SHP77 treated with DMSO at 0.1 percent for 48 hours (cell line): ENCODE data around the gene FAM170B.

ENCODE experiments used
- DNase-seq: peaks from one replicate; lab custom pipeline; 2025; lab: John Stamatoyannopoulos, UW

FAM170B gene

GRCh38 chr10:49105076-49105475 is 28.7 kb downstream of the FAM170B start:
- no peak for DNase-seq

GRCh38 chr10:49104323-49104722 is 29.5 kb downstream of the FAM170B start:
- DNase-seq = no peak

DNA sequence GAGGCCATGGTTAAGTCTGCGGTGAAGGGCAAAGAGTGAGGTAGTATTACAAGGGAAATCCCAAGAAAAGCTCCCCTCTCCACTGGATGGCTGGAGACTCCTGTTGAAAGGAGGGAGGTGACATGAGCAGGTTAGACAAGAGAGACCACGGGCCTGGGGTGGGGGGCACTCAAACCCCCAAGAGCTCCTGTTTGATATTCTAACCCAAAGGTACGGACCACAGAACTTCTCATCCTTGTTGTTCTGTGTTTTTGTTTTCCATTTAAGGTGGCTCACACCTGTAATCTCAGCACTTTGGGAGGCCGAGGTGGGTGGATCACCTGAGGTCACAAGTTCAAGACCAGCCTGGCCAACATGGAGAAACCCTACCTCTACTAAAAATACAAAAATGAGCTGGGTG is 30.1 kb downstream of the FAM170B start:
- no peak for DNase-seq

GRCh38 chr10:49099046-49099445 is 34.8 kb downstream of the FAM170B start:
- DNase-seq = no peak

DNA sequence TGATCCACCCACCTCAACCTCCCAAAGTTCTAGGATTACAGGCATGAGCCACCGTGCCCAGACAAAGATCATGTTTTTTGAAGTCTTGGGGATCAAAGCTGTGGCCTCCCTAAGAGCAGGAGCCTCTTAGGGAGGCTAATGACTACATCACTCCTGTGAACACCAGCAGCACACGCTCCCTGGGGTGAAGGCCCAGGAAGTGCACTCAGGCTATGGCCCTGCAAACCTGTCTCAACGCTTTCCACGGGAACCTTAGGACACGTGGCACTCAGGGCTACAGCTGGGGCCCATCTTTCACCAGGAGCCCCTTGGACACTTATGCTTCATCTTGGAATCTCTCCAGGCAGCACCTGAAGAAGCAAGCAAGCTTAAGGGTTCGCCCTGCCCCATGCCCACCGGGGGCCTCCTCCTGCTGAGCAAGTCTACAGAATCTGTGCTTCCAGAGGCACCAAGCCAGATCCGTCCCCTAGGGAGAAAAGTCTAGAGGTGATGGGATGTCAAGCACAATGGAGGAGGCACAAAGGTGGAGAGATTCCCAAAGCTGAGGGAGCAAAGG is 36.9 kb downstream of the FAM170B start:
- no peak for DNase-seq

DNA sequence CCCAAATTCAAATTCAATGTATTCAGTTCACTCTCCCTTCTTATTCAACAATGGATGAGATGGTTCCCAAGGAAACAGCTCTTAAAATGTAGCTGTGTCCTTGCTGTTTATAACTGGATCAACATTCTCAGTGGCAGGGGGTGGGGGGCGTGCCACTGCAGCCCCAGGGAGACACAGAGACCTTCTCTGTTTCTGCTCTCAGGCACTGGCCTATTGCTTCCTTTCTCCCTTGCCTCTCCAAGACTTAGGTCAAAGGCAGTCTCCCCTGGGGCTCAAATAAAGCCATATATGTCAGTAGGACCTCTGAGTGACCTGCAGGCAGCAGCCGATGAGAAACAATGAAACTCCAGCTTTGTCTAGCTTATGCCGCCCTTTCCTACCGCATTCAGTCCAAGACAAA is 39.2 kb downstream of the FAM170B start:
- no peak for DNase-seq

DNA sequence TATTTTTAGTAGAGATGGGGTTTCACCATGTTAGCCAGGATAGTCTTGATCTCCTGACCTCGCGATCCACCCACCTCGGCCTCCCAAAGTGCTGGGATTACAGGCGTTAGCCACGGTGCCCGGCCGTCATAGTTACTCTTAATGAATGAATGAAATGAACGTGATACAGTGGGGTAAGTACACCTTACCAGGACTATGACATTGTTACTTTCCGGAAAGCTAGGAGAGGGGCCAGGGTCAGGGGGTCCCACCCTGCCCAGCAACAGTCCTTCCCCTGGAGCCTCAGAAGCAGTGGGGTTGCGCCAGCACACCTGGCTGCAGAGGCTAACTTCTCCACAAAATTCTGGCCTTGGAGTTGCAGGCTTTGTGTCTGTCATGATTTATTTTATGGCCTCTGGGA is 39.9 kb downstream of the FAM170B start:
- DNase-seq = no peak

GRCh38 chr10:49092477-49092876 is 41.3 kb downstream of the FAM170B start:
- no peak for DNase-seq

DNA sequence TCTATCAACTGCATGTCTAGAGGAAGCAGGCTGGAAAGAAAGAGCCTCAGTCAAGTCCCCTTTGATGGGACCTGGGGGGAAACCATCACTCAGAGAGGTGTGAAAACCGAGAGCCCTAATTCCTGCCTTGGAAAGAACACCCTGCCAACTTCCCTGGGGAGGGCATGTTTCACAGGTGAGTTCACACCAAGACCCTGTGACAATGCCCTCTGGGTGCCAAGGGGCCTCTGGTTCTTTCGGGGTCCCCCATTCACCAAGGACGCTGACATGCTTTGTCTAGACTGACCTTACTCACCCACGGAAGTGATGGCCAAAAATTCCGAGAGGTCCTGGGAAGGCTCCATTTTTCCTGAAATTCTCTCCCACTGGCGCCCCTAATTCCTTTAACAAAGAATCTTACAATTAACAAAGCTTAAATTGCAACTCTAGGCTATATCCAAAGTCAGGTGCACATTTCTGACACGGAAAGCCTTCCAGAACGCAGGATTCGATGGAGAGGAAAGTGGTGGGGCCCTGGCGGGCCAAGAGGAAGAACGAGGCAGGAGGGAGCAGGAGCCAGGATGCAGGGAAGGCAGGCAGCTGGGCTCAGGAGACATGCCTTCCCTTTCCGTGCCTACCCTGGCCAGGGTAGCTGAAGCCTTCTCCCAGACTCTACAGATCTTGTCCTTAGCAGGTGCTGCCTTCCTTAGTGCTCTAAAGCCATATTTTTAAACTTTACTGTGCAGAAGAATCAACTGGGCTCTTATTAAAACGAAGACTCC is 42.2 kb downstream of the FAM170B start:
- no peak for DNase-seq

DNA sequence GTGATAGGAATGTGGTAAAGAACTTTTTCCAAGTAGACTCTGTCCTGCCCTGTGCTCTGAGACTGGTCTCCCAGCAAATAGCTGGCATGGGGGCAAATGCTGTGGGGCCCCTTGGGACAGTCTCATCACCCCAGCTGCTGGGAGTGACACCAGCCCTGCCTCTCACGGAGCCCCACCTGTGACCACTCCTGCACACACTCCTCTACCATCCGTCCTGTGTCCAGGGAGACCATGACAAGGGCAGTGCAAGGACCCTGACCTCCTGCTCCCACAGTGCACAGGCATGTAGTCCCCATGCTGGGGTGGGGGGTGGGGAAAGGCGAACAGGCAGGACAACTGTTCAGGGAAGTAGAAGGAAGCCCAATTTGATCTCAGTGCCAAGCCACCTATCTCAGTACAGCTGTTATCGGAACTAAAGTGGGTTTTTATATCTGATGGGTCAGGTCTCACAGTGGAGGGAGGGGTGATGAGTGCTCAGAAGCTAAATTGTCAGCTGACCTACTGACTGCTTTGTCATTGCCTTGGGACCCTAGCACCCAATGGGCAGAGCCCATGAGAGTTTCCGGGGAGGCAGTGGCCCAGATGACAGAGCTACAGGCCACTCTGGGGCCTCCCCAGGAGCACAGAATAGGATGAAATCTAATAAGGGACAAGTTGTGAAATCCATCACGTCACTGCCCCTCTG is 43.0 kb downstream of the FAM170B start:
- DNase-seq = no peak

GRCh38 chr10:49090189-49090575 is 43.6 kb downstream of the FAM170B start:
- no peak for DNase-seq

- no peak for DNase-seq
Observed at GRCh38 chr10:49089557-49090188, 44.1 kb downstream of the FAM170B start.

- DNase-seq = no peak
Observed at GRCh38 chr10:49089152-49089551, 44.7 kb downstream of the FAM170B start.

GRCh38 chr10:49086889-49087288 is 46.9 kb downstream of the FAM170B start:
- DNase-seq = no peak

DNA sequence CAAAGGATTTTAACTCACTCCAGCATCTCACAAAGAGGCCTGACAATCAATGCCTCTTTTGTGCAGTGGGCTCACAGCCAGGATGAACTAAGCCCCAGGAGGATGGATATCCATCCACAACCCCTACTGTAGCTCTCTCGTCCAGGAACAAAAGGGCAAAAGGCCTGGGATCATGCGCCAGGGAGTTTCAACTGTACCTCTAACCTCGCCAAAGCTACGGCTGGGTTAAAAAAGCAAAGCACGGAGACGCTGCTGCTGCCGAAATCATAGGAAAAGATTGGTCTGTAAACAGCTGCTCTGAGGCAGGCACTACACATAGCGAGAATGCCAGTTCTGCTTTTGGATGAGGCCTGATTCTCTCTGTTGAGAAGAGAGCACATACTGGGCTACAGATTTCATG is 50.6 kb downstream of the FAM170B start:
- no peak for DNase-seq

DNA sequence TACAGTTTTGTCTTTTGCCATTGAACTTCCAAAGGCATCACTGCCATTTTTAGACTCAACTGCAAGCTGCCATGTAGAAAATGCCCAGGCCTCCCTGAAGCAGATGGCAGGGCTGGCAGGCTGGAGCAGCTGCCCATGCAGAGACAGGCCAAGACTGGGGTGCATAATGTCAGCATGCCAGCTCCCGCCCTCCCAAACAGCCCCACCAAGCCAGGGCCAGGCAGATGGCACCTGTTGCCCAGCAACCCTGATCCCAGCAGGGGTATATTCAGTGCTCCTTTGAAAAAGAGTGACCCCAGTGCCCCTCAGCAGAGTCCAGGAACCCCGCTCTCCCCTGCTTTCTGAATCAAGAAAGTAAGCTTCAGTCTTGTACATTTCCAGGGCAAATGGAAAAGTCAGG is 51.1 kb downstream of the FAM170B start:
- no peak for DNase-seq

GRCh38 chr10:49081547-49082275 is 52.1 kb downstream of the FAM170B start:
- DNase-seq = no peak
